ENCODE results near the gene KRTAP10-11.
"Not testable (repeated sequence)": the region's sequence is repeated elsewhere in the genome, so short reads cannot be mapped to it uniquely, and the experiment has no call there.

KRTAP10-11 gene

DNA sequence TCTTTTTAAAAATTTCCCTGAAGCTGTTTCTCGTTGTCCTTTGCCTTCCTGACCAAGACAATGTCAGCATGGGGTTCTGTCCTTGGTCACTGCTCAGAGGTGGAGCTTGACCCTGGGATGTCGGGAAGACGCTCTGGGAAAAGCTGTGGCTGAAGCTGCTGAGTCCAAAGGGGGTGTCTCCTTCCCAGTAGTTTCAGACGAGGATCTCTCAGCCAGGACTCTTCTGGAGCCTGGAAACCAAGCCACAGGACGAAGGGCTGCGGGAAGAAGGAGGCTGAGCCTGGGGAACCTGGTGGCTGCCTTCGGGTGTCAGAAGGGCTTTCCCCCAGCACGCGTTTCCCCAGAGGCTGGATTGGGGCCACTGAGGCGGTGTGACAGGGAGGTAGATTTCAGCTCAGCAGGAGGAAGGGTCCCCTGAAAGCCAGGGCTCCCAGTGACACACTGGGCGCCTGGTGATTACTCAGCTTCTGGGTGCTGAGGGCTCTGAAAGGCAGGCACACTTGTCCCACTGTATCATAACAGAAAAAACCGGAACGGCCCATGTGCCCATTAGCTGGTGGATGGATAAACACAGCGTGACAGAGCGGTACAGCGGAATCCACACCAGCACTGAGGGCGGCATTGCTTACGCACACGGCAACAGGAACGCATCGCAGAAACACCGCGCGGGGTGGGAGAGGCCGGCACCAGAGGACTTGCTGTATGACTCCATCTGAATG, 40.8 kb downstream of the KRTAP10-11 start:
- no peak for DNase-seq (ENCODE audit: extremely low spot score, insufficient read length, low read depth)
- no peak for FAIRE-seq

DNA sequence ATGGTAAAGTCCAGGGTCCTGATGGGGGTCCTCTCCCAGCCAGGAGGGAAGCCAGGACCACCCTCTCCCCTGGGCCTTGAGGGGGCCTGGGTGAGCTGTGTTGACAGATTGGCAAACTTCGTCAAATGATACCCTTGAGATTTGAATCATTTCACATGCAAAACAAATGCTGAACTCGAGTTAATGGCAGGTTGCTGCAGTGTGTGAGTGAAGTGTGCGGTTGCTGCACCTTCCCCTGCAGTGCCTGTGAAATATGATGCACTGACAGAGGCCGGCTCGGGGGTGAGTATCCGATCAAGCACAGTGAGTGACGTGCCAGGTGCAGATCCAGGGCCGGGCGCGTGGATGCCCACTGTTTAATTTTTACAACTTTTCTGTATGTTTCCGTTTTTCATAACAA, 41.5 kb downstream of the KRTAP10-11 start:
- FAIRE-seq = no peak
- no peak for DNase-seq (ENCODE audit: extremely low spot score, insufficient read length, low read depth)

DNA sequence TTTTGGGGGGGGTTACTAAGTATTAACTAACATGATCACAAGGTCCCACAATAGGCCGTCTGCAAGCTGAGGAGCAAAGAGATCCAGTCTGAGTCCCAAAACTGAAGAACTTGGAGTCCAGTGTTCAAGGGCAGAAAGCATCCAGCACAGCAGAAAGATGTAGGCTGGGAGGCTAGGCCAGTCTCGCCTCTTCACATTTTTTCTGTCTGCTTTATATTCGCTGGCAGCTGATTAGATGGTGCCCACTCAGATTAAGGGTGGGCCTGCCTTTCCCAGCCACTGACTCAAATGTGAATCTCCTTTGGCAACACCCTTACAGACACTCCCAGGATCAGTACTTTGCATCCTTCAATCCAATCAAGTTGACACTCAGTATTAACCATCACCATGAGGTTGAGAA, 43.5 kb downstream of the KRTAP10-11 start:
- not testable (repeated sequence) for FAIRE-seq; DNase-seq (ENCODE audit: extremely low spot score, insufficient read length, low read depth)

DNA sequence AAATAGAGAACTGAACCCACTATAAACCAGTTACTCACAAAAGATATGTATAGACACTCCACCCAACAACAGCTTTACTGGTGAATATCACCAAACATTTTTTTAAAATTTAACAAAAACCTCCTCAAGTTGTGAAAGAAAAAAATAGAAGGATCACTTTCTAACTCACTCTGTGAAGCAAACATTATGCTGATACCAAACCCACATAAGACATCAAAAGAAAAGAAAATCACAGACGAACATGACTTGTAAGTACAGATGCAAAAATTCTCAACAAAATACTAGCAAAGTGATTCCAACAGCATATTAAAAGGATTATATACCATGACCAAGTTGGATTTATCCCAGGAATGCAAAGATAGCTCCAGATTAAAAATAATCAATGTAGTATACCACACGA, 45.5 kb downstream of the KRTAP10-11 start:
- FAIRE-seq (no peak), DNase-seq (ENCODE audit: extremely low spot score, insufficient read length, low read depth) (no peak)

DNA sequence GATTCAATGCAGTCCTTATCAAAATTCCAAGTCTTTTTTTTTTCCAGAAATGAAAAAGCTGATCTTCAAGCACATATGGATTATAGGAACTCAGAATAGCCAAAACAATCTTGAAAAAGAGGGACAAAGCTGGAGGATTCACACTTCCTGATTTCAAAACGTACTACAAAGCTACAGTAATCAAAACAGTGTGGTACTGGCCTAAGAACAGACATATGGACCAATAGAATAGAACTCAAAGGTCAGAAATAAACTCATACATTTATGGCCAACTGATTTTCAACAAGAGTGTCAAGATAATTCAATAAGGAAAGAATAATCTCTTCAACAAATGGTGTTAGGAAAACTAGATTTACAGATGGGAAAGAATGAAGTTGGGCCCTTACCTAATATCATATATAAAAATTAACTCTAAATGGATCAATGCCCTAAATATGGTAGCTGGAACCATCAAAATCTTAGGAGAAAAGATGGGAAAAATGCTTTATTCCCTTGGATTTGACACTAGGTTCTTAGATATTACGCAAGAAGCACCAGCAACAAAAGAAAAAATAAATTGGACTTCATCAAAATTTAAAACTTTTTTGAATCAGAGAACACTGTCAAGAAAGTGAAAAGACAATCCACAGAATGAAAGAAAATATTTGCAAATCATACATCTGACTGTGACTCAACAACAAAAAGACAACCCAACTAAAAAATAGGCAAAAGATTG, 46.7 kb downstream of the KRTAP10-11 start:
- DNase-seq (ENCODE audit: extremely low spot score, insufficient read length, low read depth) (no peak), FAIRE-seq (no peak)

DNA sequence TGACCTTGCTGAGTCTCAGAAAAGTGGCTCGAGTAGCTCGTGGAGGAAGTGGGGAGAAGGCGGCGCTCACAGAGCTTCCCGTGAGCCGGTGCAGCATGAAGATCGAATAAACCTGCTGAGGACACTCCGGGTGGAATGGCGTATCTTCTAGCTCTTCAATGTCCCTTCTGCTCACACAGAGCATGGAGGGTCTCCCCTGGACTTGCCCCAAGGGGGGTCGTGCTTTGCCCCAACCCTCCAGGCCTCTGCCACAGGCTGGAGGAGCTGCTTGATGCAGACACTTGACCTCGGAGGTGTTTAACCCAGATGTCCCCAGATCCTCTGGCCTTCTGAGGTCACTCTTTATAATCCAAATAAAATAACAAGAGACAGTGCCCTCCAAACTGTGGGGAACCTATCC, 48.6 kb downstream of the KRTAP10-11 start:
- FAIRE-seq (no peak), DNase-seq (ENCODE audit: extremely low spot score, insufficient read length, low read depth) (no peak)

DNA sequence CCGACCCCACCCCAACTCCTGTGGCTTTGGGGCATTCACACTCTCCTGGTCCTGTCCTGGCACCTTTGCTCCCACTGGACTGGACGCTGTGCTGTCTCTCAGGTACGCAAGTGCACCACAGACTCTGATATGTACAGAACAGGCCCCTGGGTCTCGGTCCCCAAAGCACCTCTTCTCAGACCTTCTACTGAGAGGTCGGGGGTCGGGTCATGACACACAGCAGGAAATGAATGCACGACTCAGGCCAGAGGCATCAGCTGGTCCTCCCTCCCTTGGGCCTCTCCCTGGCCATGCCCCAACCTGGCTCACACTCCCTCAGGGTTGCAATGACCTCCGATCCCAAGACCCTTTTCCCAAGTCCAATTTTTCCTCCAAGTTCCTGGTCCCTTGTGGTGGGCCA, 49.0 kb downstream of the KRTAP10-11 start:
- no peak for DNase-seq (ENCODE audit: extremely low spot score, insufficient read length, low read depth)
- FAIRE-seq = no peak

DNA sequence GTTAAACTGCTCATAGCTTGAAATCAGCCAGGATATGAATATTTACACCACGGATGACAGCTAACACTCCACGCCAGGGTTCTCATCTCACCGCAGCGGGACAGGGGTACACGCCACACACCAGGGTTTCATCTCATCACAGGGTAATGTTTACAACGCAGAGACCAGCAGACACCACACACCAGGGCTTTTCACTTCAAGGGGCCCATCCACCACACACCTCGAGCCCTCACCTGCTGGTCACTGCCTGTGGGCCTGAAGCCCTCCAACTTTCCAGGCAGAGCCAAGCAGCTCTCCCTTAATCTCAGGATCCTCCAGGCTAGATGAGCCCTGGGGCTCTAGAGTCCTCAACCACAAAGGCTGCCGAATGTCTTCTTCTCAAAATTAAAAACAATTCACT, 49.4 kb downstream of the KRTAP10-11 start:
- FAIRE-seq (no peak), DNase-seq (ENCODE audit: extremely low spot score, insufficient read length, low read depth) (no peak)

DNA sequence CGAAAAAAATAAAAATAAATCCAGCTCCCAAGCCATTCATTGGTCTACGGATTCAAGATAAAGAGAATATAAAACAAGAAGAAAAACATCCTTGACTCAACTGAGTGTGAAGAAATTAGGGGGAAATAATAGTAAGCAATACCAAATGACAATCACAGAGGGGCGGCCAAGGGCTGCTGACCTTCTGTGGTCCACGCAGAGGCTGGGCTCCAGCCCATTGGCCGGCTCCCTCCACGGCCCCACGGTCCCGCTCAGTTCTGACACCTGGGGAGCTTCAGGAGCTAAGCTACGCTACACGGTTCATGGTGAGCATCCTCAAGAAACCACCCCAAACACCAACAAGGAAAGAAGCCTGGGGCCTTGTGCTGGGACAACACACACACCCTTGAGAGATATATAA, 50.4 kb downstream of the KRTAP10-11 start:
- DNase-seq (ENCODE audit: extremely low spot score, insufficient read length, low read depth) = no peak
- FAIRE-seq = no peak
